Measurements from ENCODE around the gene MORN1.

Gene MORN1

GRCh38 chr1:2278591-2279209, 112.7 kb downstream of the MORN1 start:
- TF ChIP-seq CTCF (IDR thresholded peaks at IDR 0.05; ENCODE audit: extremely low read depth, insufficient read depth, missing control alignments) = no peak
- DNase-seq (ENCODE audit: low spot score) = no peak
- in situ Hi-C loops (cut with MboI; ENCODE audit: low pct_unique_long_range_greater_than_20kb, low sequenced_read_pairs, unreplicated experiment) = no loop called here

- in situ Hi-C loops (cut with MboI; ENCODE audit: low pct_unique_long_range_greater_than_20kb, low sequenced_read_pairs, unreplicated experiment) = no loop called here
- no peak for DNase-seq (ENCODE audit: low spot score)
- no peak for TF ChIP-seq CTCF (IDR thresholded peaks at IDR 0.05; ENCODE audit: extremely low read depth, insufficient read depth, missing control alignments)
Measured at GRCh38 chr1:2277741-2278488, 113.4 kb downstream of the MORN1 start.

- in situ Hi-C loops (cut with MboI; ENCODE audit: low pct_unique_long_range_greater_than_20kb, low sequenced_read_pairs, unreplicated experiment) = no loop called here
Measured at GRCh38 chr1:2276803-2277580, 114.4 kb downstream of the MORN1 start.

GRCh38 chr1:2275796-2276536, 115.4 kb downstream of the MORN1 start:
- no peak for DNase-seq (ENCODE audit: low spot score)
- in situ Hi-C loops (cut with MboI; ENCODE audit: low pct_unique_long_range_greater_than_20kb, low sequenced_read_pairs, unreplicated experiment) = no loop called here
- TF ChIP-seq CTCF (IDR thresholded peaks at IDR 0.05; ENCODE audit: extremely low read depth, insufficient read depth, missing control alignments) = no peak

More at GRCh38 chr1:2276803-2277580, 114.4 kb downstream of the MORN1 start:
- TF ChIP-seq CTCF (IDR thresholded peaks at IDR 0.05; ENCODE audit: extremely low read depth, insufficient read depth, missing control alignments) = no peak
- DNase-seq (ENCODE audit: low spot score) = no peak

GRCh38 chr1:2274929-2275475, 116.4 kb downstream of the MORN1 start:
- in situ Hi-C loops (cut with MboI; ENCODE audit: low pct_unique_long_range_greater_than_20kb, low sequenced_read_pairs, unreplicated experiment) = no loop called here
- no peak for TF ChIP-seq CTCF (IDR thresholded peaks at IDR 0.05; ENCODE audit: extremely low read depth, insufficient read depth, missing control alignments)
- DNase-seq (ENCODE audit: low spot score) = no peak
